Urothelium cell line (cell line): ENCODE measurements around the gene IKZF3.
"Not testable (repeated sequence)": the region's sequence is repeated elsewhere in the genome, so short reads cannot be mapped to it uniquely, and the experiment has no call there.

ENCODE experiments used
- DNase-seq: peaks from one replicate; pipeline ENCODE4 v3.0.0; 2011; ENCODE audit warnings: low spot score, mixed read lengths
- FAIRE-seq: peaks from 2 replicates; lab custom pipeline; 2011; peaks lifted over from hg19 to GRCh38; lab: Jason Lieb, UNC

IKZF3 gene

GRCh38 chr17:39722965-39723848 is 140.9 kb downstream of the IKZF3 start:
- peak; percentile 5 for FAIRE-seq
- no peak for DNase-seq

GRCh38 chr17:39722104-39722503 is 142.0 kb downstream of the IKZF3 start:
- no peak for FAIRE-seq

GRCh38 chr17:39719563-39720355 is 144.4 kb downstream of the IKZF3 start:
- no peak for FAIRE-seq

More at GRCh38 chr17:39722104-39722503, 142.0 kb downstream of the IKZF3 start:
- no peak for DNase-seq

GRCh38 chr17:39717660-39718059 is 146.5 kb downstream of the IKZF3 start:
- FAIRE-seq = no peak
- DNase-seq = no peak

More at GRCh38 chr17:39719563-39720355, 144.4 kb downstream of the IKZF3 start:
- DNase-seq = no peak

- no peak for FAIRE-seq
- DNase-seq = no peak
Observed at GRCh38 chr17:39716879-39717536, 147.1 kb downstream of the IKZF3 start.

GRCh38 chr17:39716073-39716818 is 147.9 kb downstream of the IKZF3 start:
- DNase-seq (no peak), FAIRE-seq (no peak)

GRCh38 chr17:39715375-39716072 is 148.6 kb downstream of the IKZF3 start:
- FAIRE-seq (no peak), DNase-seq (no peak)

- DNase-seq = no peak
- FAIRE-seq = no peak
Observed at GRCh38 chr17:39714234-39714633, 149.9 kb downstream of the IKZF3 start.

GRCh38 chr17:39711851-39712250 is 152.3 kb downstream of the IKZF3 start:
- DNase-seq (no peak), FAIRE-seq (no peak)

- DNase-seq, FAIRE-seq: not testable (repeated sequence)
Observed at GRCh38 chr17:39711071-39711470, 153.0 kb downstream of the IKZF3 start.

- FAIRE-seq (no peak), DNase-seq (no peak)
Observed at GRCh38 chr17:39709998-39710964, 153.8 kb downstream of the IKZF3 start.

- FAIRE-seq (no peak), DNase-seq (no peak)
Observed at GRCh38 chr17:39709319-39709997, 154.7 kb downstream of the IKZF3 start.
